ENCODE measurements around the gene UNC13D.
A peak's percentile ranks its signal among the peaks of the same experiment; 100 is the strongest.
"Not testable (repeated sequence)": the region's sequence is repeated elsewhere in the genome, so short reads cannot be mapped to it uniquely, and the experiment has no call there.

Gene UNC13D

GRCh38 chr17:75799402-75799801 is 44.8 kb downstream of the UNC13D start:
- no peak for DNase-seq (ENCODE audit: low spot score)

DNA sequence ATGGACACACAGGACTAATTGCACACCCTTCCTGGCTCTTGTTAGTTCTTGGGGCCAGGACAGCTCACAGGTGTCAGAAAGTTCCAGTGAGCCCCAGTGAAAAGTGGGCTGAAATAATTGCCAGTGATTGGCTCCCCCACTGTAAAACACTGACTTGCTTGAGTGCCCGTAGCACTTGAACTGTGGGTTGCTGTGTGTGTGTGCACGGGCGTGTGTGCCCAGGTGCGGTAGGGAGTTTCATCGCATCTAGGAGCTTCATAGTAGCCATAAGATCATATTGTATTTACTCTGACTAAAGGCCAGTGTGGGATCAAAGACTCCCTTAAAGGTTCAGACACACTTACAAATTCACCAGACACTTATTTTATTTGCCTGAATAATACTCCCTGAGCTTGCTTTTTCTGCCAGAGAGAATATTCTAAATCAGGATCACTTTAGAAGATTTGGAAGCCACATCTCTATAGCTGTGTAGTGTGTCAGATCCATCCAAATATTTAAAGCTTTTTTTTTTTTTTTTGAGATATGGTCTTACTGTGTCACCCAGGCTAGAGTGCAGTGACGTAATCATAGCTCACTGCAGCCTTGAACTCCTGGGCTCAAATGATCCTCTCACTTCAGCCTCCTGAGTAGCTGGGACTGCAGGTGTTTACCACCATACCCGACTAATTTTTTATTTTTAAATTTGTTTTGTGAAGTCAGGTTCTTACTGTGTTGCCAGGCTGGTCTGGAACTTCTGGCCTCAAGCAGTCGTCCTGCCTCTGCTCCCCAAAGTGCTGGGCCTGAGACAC is 48.2 kb downstream of the UNC13D start:
- no peak for DNase-seq (ENCODE audit: low spot score)

DNA sequence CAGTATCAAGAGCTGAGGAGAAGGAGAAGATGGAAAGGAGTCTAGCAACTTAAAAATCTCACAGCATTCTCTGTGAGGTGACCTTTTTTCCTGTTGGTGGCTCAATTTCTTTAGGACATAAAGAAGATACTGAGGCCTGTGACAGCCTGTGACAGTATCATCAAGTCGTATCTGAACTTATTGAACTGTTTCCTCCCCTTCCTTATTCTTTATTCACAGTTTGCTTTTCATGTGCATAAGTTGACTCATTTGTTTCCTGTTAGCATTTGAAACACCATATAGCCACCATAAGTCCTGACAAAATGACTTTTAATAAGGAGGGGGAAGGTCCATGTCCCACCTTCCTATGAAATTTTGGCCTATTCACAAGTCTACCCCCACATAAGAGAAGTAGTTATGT is 50.7 kb downstream of the UNC13D start:
- no peak for DNase-seq (ENCODE audit: low spot score)

DNA sequence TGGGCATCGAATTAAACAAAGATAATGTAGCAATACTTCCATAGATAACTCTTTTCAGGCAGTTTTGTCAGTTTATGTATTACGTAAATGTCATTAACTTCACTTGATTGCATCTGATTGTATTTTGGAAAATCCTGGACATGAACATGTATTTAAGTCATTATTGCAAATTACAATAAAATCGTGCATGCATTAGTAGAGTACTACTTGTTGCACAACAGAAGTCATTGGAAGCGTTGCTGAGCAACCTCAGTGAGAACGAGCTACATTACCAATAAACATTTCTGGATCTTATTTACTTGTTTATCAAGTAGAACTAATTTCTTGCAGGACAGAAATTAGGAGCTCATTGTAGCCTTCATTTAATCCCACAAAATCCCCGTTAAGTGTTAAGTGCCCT is 53.0 kb downstream of the UNC13D start:
- no peak for DNase-seq (ENCODE audit: low spot score)

GRCh38 chr17:75785016-75785890 is 59.0 kb downstream of the UNC13D start:
- DNase-seq (ENCODE audit: low spot score) = peak; percentile 96

DNA sequence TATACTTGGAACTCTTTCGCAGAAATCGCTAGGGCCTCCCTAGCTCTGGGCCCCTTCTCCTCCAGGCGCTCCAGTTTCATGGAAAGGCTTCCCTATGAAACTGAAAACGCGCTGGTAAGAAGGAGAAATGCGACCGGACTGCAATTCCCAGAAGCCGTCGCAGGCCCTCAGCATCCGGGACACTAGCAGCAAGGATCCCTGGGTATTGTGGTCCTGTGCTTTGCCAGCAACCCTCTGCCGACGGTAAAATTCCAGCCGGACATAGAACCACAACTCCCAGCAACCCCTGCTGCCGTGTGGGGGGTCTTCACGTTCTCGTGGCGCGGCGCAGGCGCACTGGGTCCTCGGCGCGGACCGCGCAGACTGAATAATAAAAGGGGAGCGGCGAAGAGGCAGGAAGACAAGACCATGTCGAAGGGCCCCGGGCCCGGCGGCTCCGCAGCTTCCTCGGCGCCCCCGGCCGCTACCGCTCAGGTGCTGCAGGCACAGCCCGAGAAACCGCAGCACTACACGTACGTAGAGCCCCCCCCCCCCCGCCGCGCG is 59.7 kb downstream of the UNC13D start, which contains the start of gene UNK:
Gene UNK, plus strand, starts transcription at position 334 of the 543 bp plus-strand sequence. Its CDS starts 75 bp downstream, at position 409.
- peak; percentile 98 for DNase-seq (ENCODE audit: low spot score)

GRCh38 chr17:75783803-75784472 is 60.3 kb downstream of the UNC13D start:
- no peak for DNase-seq (ENCODE audit: low spot score)

- peak; percentile 47 for DNase-seq (ENCODE audit: low spot score)
Measured at GRCh38 chr17:75783069-75783783, 61.0 kb downstream of the UNC13D start.

GRCh38 chr17:75779987-75780889 is 64.0 kb downstream of the UNC13D start:
- DNase-seq (ENCODE audit: low spot score) = no peak

- DNase-seq (ENCODE audit: low spot score) = peak; percentile 98
Measured at GRCh38 chr17:75779250-75779986, 64.8 kb downstream of the UNC13D start.

GRCh38 chr17:75778861-75779249 is 65.3 kb downstream of the UNC13D start:
- no peak for DNase-seq (ENCODE audit: low spot score)

GRCh38 chr17:75778066-75778860 is 65.9 kb downstream of the UNC13D start:
- DNase-seq (ENCODE audit: low spot score) = not testable (repeated sequence)

DNA sequence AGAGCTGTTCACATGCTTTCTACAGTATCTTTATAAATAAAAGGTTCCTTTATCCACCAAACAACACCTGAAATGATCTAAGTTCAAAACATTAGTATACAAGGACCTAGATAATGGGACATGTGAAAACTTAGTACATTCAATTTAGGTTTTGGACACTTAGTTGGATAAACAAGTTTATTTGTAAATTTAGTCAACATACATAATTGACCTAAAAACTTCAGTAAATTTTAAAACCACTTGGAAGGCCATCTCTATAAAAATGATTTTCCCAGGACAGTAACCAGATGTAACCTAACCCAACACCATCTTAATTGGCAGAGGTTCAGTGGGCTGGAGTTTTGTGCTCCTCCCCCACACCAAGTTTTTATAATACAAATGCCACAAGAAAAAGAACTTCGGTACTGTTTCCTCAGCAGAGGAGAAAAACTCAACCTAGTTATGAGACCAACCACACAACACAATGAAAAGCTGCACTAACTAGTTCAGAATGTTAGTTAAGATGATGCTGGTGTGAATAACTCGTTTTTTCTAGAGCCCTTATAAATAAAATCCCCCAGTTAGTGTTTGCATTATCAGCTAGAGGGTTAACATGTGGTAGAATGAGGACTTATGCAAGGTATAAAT is 66.8 kb downstream of the UNC13D start:
- DNase-seq (ENCODE audit: low spot score) = no peak

All from GM03348 (cell line).